Bronchus fibroblast of lung (primary cell): Measurements from ENCODE around the gene INPP5F. TPM values are rescaled to one million over a fixed set of nuclear protein-coding genes. Genes with fewer than 3 reads are reported as not detected.

Experiments used
- total RNA-seq: library from RNA; depleted of rRNA; stranded (reverse); fragments of >200 nt; gene quantifications from 2 replicates; pipeline ENCODE4 v1.2.3, GENCODE V29; 2015

INPP5F gene
- 16.6 and 17.4 TPM in 2 replicates for total RNA-seq

DNA sequence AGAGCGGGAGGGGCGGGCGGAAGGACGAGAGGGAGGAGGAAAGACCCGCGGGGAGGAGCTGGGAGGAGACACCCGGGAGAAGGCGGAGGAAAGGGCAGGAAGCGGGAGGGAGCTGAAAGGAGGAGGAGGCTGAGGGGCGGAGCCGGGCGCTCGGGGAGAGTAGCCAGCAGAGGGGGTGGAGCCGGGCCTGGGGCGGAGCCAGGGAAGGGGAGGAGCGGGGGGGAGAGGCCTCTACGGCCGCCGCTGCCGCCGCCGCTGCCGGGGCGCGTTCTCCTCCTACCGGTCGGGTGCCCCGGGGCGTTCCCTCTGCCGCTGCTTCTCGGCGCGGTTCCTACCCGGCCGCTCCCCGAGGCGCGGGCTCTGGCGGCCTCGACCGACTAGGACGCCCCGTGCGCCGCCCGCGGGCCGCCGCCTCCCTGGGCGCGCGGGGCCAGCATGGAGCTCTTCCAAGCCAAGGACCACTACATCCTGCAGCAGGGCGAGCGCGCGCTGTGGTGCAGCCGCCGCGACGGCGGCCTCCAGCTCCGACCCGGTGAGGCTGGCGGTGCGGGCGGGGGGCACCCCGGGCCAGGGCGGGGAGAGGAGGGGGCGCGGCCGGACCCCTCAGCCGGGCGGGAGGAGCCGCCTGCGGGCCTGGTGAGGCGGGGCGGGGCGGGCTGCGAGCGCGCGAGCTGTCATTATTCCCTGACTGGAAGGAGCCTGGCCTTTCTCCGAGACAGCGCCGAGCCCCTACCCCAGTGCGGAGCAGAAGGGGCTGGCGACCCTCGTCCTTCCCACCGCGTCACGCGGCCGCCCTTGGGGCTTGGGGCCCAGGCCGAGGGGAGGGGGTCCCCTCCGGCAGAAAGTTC, at the start of gene INPP5F:
Gene INPP5F, plus strand, starts transcription at position 223 of the 848 bp plus-strand sequence. Its CDS starts 213 bp downstream, at position 436.

GRCh38 chr10:119872610-119872859, 146.7 kb downstream of the INPP5F start, which contains the start of gene MCMBP:
MCMBP (minus strand) TSS chr10:119872843; CDS start chr10:119872584, 259 bp downstream.

Other genes with a start within 250 kb of the INPP5F start
- gene RGS10, start 183.3 kb upstream of the INPP5F start, total RNA-seq, result 73.1 and 90.6 TPM in 2 replicates
- gene TIAL1, start 129.1 kb upstream of the INPP5F start, total RNA-seq, result 48.1 and 48.6 TPM in 2 replicates
- gene BAG3, start 74.7 kb upstream of the INPP5F start, total RNA-seq, result 56.0 and 57.4 TPM in 2 replicates
- gene MCMBP, start 146.8 kb downstream of the INPP5F start, total RNA-seq, result 52.6 and 58.0 TPM in 2 replicates
- gene SEC23IP, start 166.7 kb downstream of the INPP5F start, total RNA-seq, result 23.0 and 24.7 TPM in 2 replicates